ENCODE results near the gene ESPN.

Gene ESPN

GRCh38 chr1:6483017-6483760, 58.6 kb downstream of the ESPN start:
- Histone ChIP-seq H3K4me3 (ENCODE audit: low read depth in 1 of 5, low read length in 5 of 5) (no peak overlapping the region), H3K27me3 (ENCODE audit: control insufficient read depth in 5 of 5, insufficient read depth in 4 of 5, low read length in 5 of 5) (peaks cover 0 to 11% (median 0%) of the 10 kb centered on the region in 5 donors), H3K36me3 (ENCODE audit: control insufficient read depth in 5 of 5, insufficient read depth in 5 of 5, low read length in 5 of 5) (peaks cover 0 to 4% (median under 1%) of the 10 kb centered on the region in 5 donors), H3K4me1 (ENCODE audit: control insufficient read depth in 5 of 5, insufficient read depth in 5 of 5, low read length in 5 of 5) (peaks cover 0 to 34% (median 31%) of the 10 kb centered on the region in 5 donors), H3K27ac (ENCODE audit: low read depth, low read length) (no peak overlapping the region), H3K9ac (ENCODE audit: low read length in 5 of 5) (no peak overlapping the region), H3K9me3 (ENCODE audit: control insufficient read depth in 5 of 5, low read length in 5 of 5) (no peaks in the 10 kb centered on the region)

- Histone ChIP-seq H3K4me1 (ENCODE audit: control insufficient read depth in 5 of 5, insufficient read depth in 5 of 5, low read length in 5 of 5) (peaks cover 0 to 39% (median 32%) of the 10 kb centered on the region in 5 donors), H3K36me3 (ENCODE audit: control insufficient read depth in 5 of 5, insufficient read depth in 5 of 5, low read length in 5 of 5) (peaks cover 0 to 4% (median 3%) of the 10 kb centered on the region in 5 donors), H3K9me3 (ENCODE audit: control insufficient read depth in 5 of 5, low read length in 5 of 5) (no peaks in the 10 kb centered on the region), H3K27me3 (ENCODE audit: control insufficient read depth in 5 of 5, insufficient read depth in 4 of 5, low read length in 5 of 5) (peaks cover 0 to 11% (median 0%) of the 10 kb centered on the region in 5 donors), H3K27ac (ENCODE audit: low read depth, low read length) (no peak overlapping the region), H3K4me3 (ENCODE audit: low read depth in 1 of 5, low read length in 5 of 5) (no peak overlapping the region), H3K9ac (ENCODE audit: low read length in 5 of 5) (no peak overlapping the region)
Measured at GRCh38 chr1:6483761-6484117, 59.2 kb downstream of the ESPN start.

GRCh38 chr1:6484826-6485167, 60.2 kb downstream of the ESPN start:
- no peaks in the 10 kb centered on the region for H3K9me3 ChIP-seq (ENCODE audit: control insufficient read depth in 5 of 5, low read length in 5 of 5)
- H3K4me3 ChIP-seq (ENCODE audit: low read depth in 1 of 5, low read length in 5 of 5), result peak overlapping the region in 4 of 5 donors; percentile 37 to 64 (median 58)
- H3K36me3 ChIP-seq (ENCODE audit: control insufficient read depth in 5 of 5, insufficient read depth in 5 of 5, low read length in 5 of 5), result peaks cover 0 to 4% (median 3%) of the 10 kb centered on the region in 5 donors
- H3K27ac ChIP-seq (ENCODE audit: low read depth, low read length), result no peak overlapping the region
- H3K9ac ChIP-seq (ENCODE audit: low read length in 5 of 5), result peak overlapping the region in 3 of 5 donors; percentile 47 to 57 (median 55)
- H3K27me3 ChIP-seq (ENCODE audit: control insufficient read depth in 5 of 5, insufficient read depth in 4 of 5, low read length in 5 of 5), result peaks cover 0 to 11% (median 0%) of the 10 kb centered on the region in 5 donors
- H3K4me1 ChIP-seq (ENCODE audit: control insufficient read depth in 5 of 5, insufficient read depth in 5 of 5, low read length in 5 of 5), result peaks cover 0 to 49% (median 32%) of the 10 kb centered on the region in 5 donors

GRCh38 chr1:6485168-6486101, 60.9 kb downstream of the ESPN start:
- Histone ChIP-seq H3K4me3 (ENCODE audit: low read depth in 1 of 5, low read length in 5 of 5) (peak overlapping the region in 4 of 5 donors; percentile 37 to 64 (median 58)), H3K4me1 (ENCODE audit: control insufficient read depth in 5 of 5, insufficient read depth in 5 of 5, low read length in 5 of 5) (peaks cover 0 to 56% (median 37%) of the 10 kb centered on the region in 5 donors), H3K27me3 (ENCODE audit: control insufficient read depth in 5 of 5, insufficient read depth in 4 of 5, low read length in 5 of 5) (peaks cover 0 to 11% (median 0%) of the 10 kb centered on the region in 5 donors), H3K9me3 (ENCODE audit: control insufficient read depth in 5 of 5, low read length in 5 of 5) (no peaks in the 10 kb centered on the region), H3K9ac (ENCODE audit: low read length in 5 of 5) (peak overlapping the region in 3 of 5 donors; percentile 47 to 59 (median 55)), H3K27ac (ENCODE audit: low read depth, low read length) (no peak overlapping the region), H3K36me3 (ENCODE audit: control insufficient read depth in 5 of 5, insufficient read depth in 5 of 5, low read length in 5 of 5) (peaks cover 0 to 4% (median 3%) of the 10 kb centered on the region in 5 donors)

GRCh38 chr1:6486433-6487011, 61.9 kb downstream of the ESPN start:
- H3K9me3 ChIP-seq (ENCODE audit: control insufficient read depth in 5 of 5, low read length in 5 of 5), result no peaks in the 10 kb centered on the region
- peaks cover 0 to 4% (median 0%) of the 10 kb centered on the region in 5 donors for H3K36me3 ChIP-seq (ENCODE audit: control insufficient read depth in 5 of 5, insufficient read depth in 5 of 5, low read length in 5 of 5)
- H3K4me3 ChIP-seq (ENCODE audit: low read depth in 1 of 5, low read length in 5 of 5), result peak overlapping the region in 3 of 5 donors; percentile 17 to 38 (median 30)
- H3K4me1 ChIP-seq (ENCODE audit: control insufficient read depth in 5 of 5, insufficient read depth in 5 of 5, low read length in 5 of 5), result peaks cover 0 to 67% (median 48%) of the 10 kb centered on the region in 5 donors
- H3K27me3 ChIP-seq (ENCODE audit: control insufficient read depth in 5 of 5, insufficient read depth in 4 of 5, low read length in 5 of 5), result peaks cover 0 to 16% (median 0%) of the 10 kb centered on the region in 5 donors
- peak overlapping the region in 1 of 5 donors; percentile 51 for H3K9ac ChIP-seq (ENCODE audit: low read length in 5 of 5)
- H3K27ac ChIP-seq (ENCODE audit: low read depth, low read length), result no peak overlapping the region

GRCh38 chr1:6487804-6488484, 63.4 kb downstream of the ESPN start:
- H3K9ac ChIP-seq (ENCODE audit: low read length in 5 of 5), result no peak overlapping the region
- no peaks in the 10 kb centered on the region for H3K9me3 ChIP-seq (ENCODE audit: control insufficient read depth in 5 of 5, low read length in 5 of 5)
- peaks cover 0 to 80% (median 62%) of the 10 kb centered on the region in 5 donors for H3K4me1 ChIP-seq (ENCODE audit: control insufficient read depth in 5 of 5, insufficient read depth in 5 of 5, low read length in 5 of 5)
- H3K4me3 ChIP-seq (ENCODE audit: low read depth in 1 of 5, low read length in 5 of 5), result no peak overlapping the region
- H3K27ac ChIP-seq (ENCODE audit: low read depth, low read length), result no peak overlapping the region
- peaks cover 0 to 16% (median 0%) of the 10 kb centered on the region in 5 donors for H3K27me3 ChIP-seq (ENCODE audit: control insufficient read depth in 5 of 5, insufficient read depth in 4 of 5, low read length in 5 of 5)
- peaks cover 0 to 4% (median 0%) of the 10 kb centered on the region in 5 donors for H3K36me3 ChIP-seq (ENCODE audit: control insufficient read depth in 5 of 5, insufficient read depth in 5 of 5, low read length in 5 of 5)

- Histone ChIP-seq H3K9me3 (ENCODE audit: control insufficient read depth in 5 of 5, low read length in 5 of 5) (no peaks in the 10 kb centered on the region), H3K27me3 (ENCODE audit: control insufficient read depth in 5 of 5, insufficient read depth in 4 of 5, low read length in 5 of 5) (peaks cover 0 to 16% (median 0%) of the 10 kb centered on the region in 5 donors), H3K4me1 (ENCODE audit: control insufficient read depth in 5 of 5, insufficient read depth in 5 of 5, low read length in 5 of 5) (peaks cover 0 to 87% (median 67%) of the 10 kb centered on the region in 5 donors), H3K36me3 (ENCODE audit: control insufficient read depth in 5 of 5, insufficient read depth in 5 of 5, low read length in 5 of 5) (peaks cover 0 to 3% (median 0%) of the 10 kb centered on the region in 5 donors), H3K27ac (ENCODE audit: low read depth, low read length) (no peak overlapping the region), H3K4me3 (ENCODE audit: low read depth in 1 of 5, low read length in 5 of 5) (no peak overlapping the region), H3K9ac (ENCODE audit: low read length in 5 of 5) (peak overlapping the region in 1 of 5 donors; percentile 25)
Measured at GRCh38 chr1:6488602-6489382, 64.2 kb downstream of the ESPN start.

- H3K27ac ChIP-seq (ENCODE audit: low read depth, low read length), result no peak overlapping the region
- peaks cover 0 to 3% (median 0%) of the 10 kb centered on the region in 5 donors for H3K36me3 ChIP-seq (ENCODE audit: control insufficient read depth in 5 of 5, insufficient read depth in 5 of 5, low read length in 5 of 5)
- peaks cover 0 to 87% (median 62%) of the 10 kb centered on the region in 5 donors for H3K4me1 ChIP-seq (ENCODE audit: control insufficient read depth in 5 of 5, insufficient read depth in 5 of 5, low read length in 5 of 5)
- peaks cover 0 to 16% (median 0%) of the 10 kb centered on the region in 5 donors for H3K27me3 ChIP-seq (ENCODE audit: control insufficient read depth in 5 of 5, insufficient read depth in 4 of 5, low read length in 5 of 5)
- no peaks in the 10 kb centered on the region for H3K9me3 ChIP-seq (ENCODE audit: control insufficient read depth in 5 of 5, low read length in 5 of 5)
- H3K4me3 ChIP-seq (ENCODE audit: low read depth in 1 of 5, low read length in 5 of 5), result no peak overlapping the region
- peak overlapping the region in 1 of 5 donors; percentile 25 for H3K9ac ChIP-seq (ENCODE audit: low read length in 5 of 5)
Measured at GRCh38 chr1:6489383-6489765, 64.8 kb downstream of the ESPN start.

Measured in subcutaneous abdominal adipose tissue (tissue), 5 donors.